GM19025 (cell line): ENCODE measurements around the gene ATP1B1.
"Not testable (repeated sequence)": the region's sequence is repeated elsewhere in the genome, so short reads cannot be mapped to it uniquely, and the experiment has no call there.

Source experiments
- ATAC-seq: cut with Tn5 transposase; IDR thresholded peaks from one replicate; pipeline ENCODE4 v1.9.1; 2021; ENCODE audit warnings: mild to moderate bottlenecking, low read depth, moderate library complexity; ENCODE audit not compliant: unreplicated experiment

Gene ATP1B1

DNA sequence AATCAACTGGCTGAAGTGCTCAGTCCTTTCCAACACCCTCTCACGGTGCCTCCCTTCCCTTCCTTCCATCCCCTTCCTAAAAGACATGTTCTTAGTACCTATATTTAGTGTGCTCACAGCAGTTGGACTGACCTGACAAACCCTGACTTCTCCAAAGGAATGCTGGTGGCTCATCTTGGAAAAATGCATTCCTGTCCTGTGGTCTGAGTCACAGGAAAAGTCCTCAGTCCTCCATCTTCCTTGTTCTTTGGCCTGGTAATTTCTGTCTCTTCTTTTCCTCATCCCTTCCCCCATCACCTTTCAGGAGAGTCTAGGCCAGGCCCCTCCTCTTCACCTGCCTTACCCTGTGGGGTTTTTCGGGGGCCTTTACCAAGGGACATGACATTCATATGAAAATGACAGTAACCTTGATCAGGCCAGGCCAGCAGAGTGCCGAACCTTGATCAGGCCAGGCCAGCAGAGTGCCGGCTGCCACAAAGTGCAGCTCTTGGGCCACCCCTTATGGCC is 7.2 kb downstream of the ATP1B1 start:
- ATAC-seq = no peak

DNA sequence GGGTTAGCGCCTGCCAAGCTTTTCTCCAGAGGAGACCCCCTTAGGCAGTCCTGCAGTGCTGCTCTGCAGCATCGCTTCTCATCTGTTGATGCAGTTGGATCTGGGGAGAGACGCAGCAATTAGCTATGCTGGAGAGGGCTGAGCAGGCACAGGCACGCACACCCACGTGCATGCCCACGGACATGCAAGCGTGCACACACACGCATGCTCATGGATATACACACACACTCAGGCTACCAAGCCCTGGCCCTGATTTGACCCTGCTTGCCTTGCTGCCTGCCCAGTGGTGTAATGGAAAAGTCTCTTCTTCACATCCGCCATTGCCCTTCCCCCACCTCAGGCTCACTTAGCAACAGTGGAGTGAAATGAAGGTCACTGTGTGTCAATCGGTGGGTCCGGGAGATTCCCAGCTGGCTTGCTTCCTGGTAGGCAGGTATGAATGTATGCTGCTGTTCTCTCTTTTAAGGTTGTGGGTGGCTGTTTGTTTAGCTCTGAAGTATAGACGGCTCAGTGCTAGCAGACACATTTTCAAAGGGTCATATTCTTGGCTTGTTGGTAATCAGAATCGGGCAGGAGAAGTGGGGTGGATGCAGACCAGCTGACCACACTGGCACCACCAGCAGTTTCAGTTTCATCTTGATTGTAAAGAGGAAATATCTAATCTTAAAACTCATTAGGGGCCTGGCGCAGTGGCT is 9.5 kb downstream of the ATP1B1 start:
- ATAC-seq = peak; percentile 64

DNA sequence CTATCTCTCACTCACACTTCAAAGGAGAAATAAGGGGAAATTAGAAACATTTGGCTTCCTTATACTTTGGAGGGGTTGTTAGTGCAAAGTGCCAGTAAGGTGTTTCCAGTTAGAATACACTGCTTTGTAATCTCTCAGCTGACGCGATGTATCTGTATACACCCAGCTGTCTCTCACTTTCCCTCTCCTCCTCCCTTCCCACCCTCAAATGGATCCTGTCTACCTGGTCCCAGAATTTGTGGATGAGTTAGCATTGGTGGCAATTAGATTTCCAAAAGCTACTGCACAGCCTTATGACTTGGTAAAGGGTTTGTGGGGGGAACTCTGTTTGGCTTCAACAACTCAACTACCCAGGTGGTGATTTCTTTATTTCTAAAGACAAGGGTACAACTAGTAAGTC is 10.5 kb downstream of the ATP1B1 start:
- no peak for ATAC-seq

DNA sequence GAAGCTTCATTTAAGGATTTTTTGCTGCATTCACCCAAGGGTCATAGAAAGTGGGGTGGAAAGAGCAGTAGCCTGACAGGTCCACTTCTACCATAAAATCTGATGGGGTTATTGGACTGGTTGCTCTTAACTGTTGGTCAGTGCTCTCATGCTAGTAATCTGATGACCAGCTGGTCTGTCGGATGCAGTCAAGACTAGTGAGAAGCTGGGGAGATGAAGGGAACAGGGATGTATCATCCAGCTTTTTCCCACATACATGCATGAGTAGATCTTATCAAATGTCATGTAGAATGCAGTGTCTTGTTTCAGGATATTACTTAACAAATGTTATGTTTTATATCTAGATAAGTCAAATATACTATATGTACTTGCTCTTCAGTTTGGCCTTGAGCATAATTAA is 11.1 kb downstream of the ATP1B1 start:
- no peak for ATAC-seq

DNA sequence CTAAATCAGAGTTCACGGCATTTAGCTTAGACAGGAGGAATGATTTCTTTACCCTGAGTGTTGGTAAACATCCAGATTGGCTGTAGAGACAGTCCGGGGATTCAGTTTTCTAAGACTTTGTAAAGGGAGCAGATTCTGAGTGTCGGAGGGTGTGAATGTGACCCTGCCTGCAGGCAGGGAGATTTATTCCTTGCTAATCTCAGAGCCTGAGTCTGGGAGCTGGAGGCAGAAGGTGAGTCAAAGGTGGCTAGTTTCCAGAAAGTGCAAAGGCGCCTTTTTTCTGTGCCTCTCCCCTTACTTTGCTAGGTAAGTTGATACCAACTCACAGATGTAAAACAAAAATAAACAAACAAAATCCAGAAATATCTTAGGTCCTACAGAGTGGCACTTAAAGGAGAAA is 11.7 kb downstream of the ATP1B1 start:
- no peak for ATAC-seq

DNA sequence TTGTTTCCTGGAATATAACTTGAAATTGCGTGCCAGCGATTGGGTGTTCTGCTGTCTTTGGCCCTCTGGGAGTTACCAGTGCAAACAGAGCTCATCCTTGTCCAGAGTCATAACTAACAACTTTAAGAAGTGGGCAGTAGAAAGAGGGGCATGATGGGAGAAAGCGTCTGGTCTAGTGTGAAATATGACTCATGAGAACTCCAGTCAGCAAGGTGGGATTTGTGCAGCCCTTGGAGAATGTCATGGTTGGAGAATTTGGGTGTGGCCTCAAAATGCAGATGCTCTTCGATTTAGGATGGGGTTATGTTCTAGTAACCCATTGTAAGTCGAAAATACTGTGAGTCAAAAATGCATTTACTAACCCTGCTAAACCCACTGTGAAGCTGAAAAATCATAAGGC is 12.9 kb downstream of the ATP1B1 start:
- ATAC-seq = no peak

DNA sequence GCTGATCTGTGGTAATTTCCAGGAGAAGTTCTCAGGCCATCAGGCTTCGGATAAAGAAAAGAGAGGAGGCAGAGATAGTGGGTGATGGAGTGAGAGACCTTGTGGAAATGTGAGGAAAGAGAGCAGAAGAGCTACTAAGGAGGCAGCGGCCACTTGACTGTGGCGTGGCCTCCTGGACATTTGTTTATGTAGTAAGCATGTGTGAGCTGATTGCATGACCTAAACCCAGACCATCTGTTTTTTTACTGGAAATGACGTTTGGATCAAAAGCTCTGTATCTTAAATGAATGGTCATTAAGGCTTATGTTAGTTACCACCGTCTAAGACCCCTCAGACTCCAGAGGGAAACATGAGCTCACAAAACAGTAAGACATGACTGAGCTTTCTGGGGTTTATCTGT is 13.6 kb downstream of the ATP1B1 start:
- ATAC-seq = no peak

DNA sequence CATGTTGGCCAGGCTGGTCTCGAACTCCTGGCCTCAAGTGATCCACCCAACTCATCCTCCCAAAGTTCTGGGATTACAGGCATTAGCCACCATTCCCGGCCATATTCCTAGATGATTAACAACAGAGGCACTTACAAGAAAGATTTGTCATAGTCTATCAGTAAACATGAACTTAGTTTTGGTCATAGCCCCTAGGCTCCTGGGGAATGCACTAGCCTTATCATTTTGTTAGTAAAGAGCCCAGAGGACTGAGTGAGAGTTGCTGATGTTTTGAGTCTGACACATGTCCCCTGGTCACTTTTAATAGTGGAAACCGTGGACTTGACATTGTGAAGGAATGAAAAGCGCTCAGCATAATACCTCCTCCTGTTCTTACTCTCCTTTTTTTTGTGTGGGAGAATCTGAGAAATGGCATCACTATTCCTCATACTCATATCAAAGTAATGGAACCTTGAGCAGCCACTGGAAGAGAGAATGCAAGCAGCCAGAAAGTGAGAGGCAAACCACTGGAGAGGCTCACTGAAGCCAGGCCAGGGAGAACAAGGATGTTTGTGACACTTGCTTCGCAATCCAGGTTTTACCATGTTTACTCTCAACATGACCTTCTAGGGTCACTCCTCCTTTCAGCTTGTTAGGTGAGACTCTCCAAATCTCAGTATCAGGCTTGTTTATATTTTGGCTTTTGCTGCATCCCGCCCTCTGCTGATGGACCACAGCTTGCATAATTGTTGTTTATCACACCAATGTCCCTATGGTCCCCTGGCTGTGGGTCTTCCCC is 14.8 kb downstream of the ATP1B1 start:
- no peak for ATAC-seq

DNA sequence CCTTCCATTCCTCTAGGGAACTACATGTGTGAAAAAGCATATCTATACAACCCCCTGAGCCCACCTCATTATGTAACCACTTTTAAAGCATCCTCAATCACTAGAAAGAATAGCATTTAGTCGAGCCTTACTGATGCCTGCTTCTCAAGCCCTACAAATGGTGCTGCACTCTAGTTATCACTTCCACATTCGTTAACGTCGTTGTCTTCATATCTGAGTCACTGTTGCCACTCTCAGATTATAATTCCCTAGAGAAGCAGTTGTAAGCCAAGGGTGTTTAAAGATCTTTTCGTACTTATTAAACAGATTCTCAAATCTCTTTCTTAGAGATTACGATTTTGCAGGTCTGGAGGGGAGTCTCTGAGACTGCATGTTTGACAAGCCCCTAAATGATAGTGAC is 16.5 kb downstream of the ATP1B1 start:
- no peak for ATAC-seq

DNA sequence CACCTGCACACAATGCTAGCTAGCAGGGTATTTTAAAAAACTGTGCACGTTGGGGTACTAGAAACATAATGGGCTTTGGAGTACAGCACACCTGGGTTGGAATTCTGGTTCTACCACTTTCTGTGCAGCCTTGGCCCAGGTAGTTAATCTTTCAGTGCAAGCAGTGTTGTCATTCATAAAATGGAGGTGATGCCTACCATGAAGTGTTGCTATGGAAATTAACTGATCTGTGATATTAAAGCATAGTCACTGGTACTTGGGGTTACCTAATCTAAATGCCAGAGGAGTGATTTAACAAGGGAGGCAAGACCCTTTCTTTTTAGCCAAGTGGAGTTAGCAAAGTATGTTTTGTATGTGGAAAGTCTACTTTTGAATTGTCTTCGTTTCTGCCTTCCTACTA is 18.0 kb downstream of the ATP1B1 start:
- ATAC-seq = no peak

DNA sequence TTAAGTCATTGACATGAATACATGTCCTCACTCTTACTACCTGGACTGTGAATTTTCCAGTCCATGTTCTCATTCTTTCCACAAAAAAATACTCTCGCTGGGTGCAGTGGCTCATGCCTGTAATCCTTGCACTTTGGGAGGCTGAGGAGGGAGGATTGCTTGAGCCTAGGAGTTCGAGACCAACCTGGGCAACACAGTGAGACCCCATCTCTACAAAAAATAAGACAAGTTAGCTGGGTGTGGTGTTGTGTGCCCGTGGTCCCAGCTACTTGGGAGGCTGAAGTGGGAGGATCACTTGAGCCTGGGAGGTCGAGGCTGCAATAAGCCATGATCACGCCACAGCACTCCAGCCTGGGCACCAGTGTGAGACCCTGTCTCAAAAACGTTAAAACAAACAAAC is 19.1 kb downstream of the ATP1B1 start:
- not testable (repeated sequence) for ATAC-seq

DNA sequence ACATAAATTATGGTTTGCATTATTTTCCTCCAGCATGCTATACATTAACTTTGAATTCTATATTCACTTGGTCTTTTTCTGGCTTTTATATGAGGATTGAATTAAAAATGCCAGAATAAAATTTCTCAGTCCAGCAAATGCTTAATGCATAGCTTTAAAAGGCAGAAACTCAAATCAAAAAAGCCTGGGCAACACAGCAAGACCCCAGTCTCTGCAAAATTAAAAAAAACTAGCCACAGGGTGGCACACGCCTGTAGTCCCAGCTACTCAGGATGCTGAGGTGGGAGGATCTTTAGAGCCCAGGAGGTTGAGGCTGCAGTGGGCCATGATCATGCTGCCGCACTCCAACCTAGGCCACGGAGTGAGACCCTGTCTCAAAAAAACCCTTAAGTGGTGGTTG is 19.8 kb downstream of the ATP1B1 start:
- ATAC-seq = no peak

DNA sequence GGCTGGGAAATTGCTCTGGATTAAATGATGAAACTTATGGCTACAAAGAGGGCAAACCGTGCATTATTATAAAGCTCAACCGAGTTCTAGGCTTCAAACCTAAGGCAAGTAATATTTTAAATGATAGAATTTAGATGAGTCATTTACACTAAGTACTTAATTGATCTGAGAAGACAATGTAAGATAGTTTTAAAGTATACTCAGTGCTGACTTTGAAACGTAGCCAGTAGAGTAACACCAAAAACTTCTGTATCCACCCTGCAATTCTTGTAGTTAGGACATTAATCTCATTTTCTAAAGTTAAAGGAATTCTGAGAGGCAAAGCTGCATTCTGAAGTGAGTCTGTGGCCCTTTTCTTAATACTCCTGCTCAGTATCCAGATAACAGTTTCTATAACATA is 20.8 kb downstream of the ATP1B1 start:
- ATAC-seq = no peak

DNA sequence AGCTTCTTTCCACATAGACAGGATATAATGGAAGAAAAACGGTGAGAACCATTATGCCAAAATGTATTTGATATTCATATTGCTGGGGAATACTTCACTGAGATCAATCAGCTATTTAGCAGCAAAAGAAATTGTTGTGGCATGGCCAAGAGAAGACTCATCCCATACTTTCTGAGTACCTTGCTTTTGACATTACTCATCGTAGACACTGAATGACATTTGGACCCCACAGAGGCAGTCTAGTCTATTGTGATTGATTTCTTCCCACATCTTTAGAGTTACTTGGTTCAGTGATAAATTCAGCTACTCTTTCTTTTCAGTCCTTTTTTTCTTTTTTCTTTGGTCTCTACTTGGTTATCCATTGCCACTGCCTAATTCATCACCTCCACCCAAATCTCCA is 22.1 kb downstream of the ATP1B1 start:
- ATAC-seq = no peak

DNA sequence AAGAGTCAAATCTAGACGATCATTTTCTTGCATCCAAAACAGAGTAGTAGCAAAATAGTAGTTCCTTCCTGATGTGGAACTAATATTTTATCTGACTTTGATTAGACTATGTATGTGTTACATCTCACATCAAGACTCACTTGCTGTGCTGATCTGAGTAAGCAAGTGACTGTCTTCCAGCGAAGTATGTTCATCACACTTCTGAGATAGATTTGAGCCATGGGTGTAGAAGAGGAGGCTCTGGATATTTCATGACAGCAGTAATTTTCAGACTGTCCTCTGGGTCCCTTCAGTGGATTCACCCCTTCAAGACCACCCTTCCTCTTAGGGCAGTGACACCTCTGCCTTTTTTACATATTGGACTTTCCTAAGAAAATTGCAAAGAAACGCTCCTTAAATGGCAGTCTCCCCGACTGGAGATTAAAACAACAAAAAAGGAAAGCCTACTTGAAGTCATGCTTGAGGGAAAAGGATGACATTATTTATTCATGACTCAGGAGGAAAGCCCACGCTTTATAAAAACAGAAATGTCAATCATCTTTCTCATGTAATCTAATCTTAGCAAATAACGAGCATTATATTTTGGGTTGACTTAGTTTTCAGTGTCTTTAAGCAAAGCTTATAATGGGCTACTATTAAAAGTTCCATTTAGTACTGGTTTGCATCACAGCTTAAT is 22.8 kb downstream of the ATP1B1 start:
- ATAC-seq = no peak

DNA sequence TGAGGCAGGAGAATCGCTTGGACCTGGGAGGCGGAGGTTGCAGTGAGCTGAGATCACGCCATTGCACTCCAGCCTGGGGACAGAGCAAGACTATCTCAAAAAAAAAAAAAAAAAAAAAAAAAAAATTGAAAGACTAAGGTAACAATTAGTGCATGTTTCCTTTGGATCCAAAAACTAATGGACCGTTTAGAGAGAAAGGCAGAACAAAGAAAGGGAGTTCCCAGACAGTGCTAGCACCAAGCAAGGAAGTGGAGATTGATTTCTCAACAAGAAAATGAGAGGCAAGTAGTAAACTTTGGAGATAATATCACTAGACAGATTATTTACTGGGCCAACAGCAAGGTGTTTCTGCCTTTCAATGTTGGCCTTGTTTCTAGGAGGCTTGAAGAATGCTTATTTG is 24.2 kb downstream of the ATP1B1 start:
- no peak for ATAC-seq

DNA sequence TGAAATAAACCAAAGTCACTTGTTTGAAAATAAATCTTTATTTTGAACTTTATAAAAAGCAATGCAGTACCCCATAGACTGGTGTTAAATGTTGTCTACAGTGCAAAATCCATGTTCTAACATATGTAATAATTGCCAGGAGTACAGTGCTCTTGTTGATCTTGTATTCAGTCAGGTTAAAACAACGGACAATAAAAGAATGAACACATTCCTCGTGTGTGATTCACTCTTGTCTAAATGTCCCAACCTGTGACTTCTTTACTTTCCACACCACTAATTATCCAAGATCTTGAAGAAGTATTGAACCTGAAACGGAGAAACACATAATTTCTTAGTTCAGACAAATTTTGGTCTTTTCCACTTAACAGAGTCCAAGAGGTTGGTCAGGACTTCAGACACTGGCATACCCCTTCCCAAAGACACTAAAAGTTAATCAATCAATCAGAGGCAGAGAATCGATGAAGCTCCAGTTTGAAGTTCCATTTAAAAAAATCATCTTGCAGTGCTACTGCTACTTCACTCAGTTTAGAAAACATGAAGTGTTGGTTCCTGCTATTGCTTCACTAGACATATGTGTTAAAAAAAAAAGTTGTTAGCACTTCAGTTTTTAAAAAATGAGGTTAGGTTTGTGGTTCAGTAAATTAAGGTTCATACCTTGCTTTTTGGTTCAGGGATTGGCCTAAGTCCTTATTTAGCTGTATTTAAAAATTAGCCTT is 26.2 kb downstream of the ATP1B1 start:
- no peak for ATAC-seq

DNA sequence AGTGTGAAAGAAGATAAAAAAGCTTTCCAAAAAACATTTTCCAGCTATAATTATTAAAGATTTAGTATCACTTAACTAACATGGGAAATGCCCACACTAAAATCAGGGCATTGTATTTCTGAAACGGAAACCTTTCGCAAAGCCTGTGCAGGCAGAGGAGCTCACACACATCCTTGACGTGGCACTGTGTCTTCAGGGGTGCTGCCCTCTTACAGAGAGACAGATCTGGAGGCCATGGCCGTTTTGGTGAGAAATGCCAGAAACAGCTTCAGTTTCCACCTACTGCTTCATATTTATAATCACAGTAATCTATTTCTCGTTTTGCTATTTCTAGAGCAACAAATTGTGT is 26.7 kb downstream of the ATP1B1 start:
- no peak for ATAC-seq

DNA sequence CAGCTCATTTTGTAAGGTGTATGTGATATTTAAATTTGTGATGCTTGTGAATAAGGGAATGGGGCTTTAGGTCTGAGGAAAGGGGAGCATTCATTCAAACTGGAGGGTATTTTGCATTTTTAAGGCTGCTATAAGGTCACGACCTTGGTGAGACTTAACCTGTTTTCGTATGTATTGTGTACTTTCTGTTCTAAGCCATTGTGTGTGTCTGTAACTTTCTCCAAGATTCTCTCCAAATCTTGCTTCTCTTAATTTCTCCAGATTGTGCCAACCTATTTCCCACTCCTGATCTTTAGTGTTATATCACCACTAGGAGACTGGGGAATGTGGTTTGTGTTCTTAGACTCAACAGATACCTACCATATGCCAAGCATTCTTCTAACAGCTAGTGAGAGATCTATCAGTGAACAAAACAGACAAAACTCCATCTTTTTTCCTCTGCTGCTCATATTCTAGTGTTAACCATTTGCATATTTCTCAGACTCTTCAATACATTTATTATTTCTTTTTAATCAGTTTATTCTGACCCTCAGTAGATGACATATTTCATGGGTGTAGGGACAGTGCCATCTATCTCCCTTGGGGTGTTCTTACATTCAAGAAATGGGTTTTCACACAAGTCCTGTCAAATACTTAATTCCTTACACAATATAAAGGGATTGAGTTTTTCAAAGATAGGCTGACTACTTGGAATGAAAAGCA is 27.5 kb downstream of the ATP1B1 start:
- no peak for ATAC-seq

DNA sequence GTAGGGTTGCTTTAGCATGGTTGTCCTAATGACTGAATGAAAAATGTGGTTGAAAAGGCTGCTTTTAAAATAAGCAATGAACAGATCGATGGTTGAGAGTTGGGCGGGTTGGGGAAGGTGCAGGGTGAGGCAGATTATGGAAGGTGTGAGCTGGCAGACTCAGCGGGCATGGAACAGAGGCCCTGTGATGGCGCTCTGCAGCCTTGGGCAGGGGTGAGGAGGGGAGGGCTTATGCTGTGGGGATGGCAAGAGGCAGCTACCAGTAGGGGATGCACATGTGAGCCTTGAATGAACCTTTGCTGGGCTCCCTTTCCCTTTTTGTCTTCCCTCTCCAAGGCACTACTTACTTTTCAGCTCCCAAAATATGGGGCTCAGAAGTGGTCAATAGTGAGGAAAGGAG is 30.9 kb downstream of the ATP1B1 start:
- no peak for ATAC-seq
